Prostate gland (tissue), 2 donors: ENCODE measurements around the gene TLR6. TPM values are rescaled to one million over a fixed set of nuclear protein-coding genes. Genes with fewer than 3 reads are reported as not detected.

Experiments
- DNase-seq: peaks from one replicate; pipeline ENCODE4 v3.0.0-alpha.2; 2019; ENCODE audit warnings: low spot score
- H3K27ac ChIP-seq, 2 donors: fragments of 200-600 bp; sonication (generic); 2 replicates each; pipeline ENCODE4 v1.5.1; 2017 to 2019
- H3K27me3 ChIP-seq: fragments of 200-600 bp; sonication (generic); replicated peaks from 2 replicates; pipeline ENCODE4 v1.5.1; 2019; ENCODE audit not compliant: insufficient read depth
- H3K36me3 ChIP-seq, 2 donors: fragments of 200-600 bp; sonication (generic); 1 replicate in 1 of 2; 2 replicates in 1 of 2; pipeline versions ENCODE4 v1.5.1 to v1.8.1; 2017 to 2019
- H3K4me1 ChIP-seq: fragments of 200-600 bp; sonication (generic); replicated peaks from 2 replicates; pipeline ENCODE4 v1.5.1; 2019
- H3K4me3 ChIP-seq, 2 donors: fragments of 200-600 bp; sonication (generic); 2 replicates each; pipeline ENCODE4 v1.5.1; 2017 to 2019
- H3K9me3 ChIP-seq: fragments of 200-600 bp; sonication (generic); 2 replicates; pipeline ENCODE4 v1.5.1; 2017
- CTCF ChIP-seq, 4 experiments: fragments of 200-600 bp in 2 of 4; fragments of 450-650 bp in 2 of 4; sonication (generic) in 2 of 4; IDR thresholded peaks; 1 replicate in 3 of 4; 2 replicates in 1 of 4; pipeline ENCODE4 v1.5.1; 2016 to 2019; ENCODE audit warnings: antibody characterized with exemption in 4 of 4, mild to moderate bottlenecking in 2 of 4, moderate library complexity in 2 of 4
- POLR2A ChIP-seq: fragments of 450-650 bp; IDR thresholded peaks from one replicate; pipeline ENCODE4 v1.6.1; 2016; ENCODE audit warnings: antibody characterized with exemption, mild to moderate bottlenecking
- POLR2AphosphoS5 ChIP-seq: sonication (generic); formaldehyde crosslinking; IDR thresholded peaks from one replicate; pipeline ENCODE4 v1.6.1; 2017; ENCODE audit warnings: antibody characterized with exemption
- WGBS: methylation state at CpG from one replicate; pipeline ENCODE4 v1.1.5; 2018; 5-methylcytosine and 5-hydroxymethylcytosine counted together
- intact Hi-C: fragments of 100-400 bp; cut with DNase I; formaldehyde crosslinking; loops from one replicate; pipeline ENCODE4 v1.14.2; 2022
- total RNA-seq, 2 donors: library from RNA; depleted of rRNA; stranded (reverse); fragments of >200 nt; gene quantifications; one replicate each; pipeline ENCODE4 v1.1.0, GENCODE V29; 2016

TLR6 gene
- total RNA-seq, 2 donors from 2014 or later = 1.0 to 1.5 TPM

DNA sequence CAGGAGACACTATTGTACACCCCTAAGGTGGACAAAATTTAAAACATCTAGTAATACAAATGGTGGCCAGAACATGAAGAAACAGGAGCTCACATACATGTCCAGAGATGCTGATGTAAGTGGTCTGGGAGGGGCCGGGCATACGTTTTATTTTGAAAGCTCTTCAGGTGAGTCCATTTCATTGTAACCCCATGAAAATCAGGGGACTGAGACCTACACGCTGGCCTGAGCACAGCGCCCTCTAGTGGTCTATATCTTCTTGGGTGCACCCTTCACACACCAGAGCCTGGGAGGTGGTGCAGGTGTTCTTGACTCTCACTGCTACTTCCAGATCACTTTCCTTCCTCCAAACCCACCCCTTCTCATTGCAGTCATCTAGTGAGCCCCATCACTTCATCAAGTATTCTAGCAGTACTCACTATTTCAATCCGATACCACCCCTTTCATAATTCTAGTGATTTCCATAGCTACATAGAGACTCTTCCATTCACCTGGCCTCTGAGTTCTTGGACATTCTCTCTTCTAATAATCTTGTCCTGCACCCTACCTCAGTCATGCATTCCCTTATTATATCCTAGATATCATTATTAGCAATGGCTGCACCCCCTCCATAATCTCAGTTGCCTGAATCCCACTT, 4.3 kb upstream of the TLR6 start:
- no peak overlapping the region for H3K4me3 ChIP-seq
- H3K9me3 ChIP-seq = no peaks in the 10 kb centered on the region
- H3K36me3 ChIP-seq = no peaks in the 10 kb centered on the region
- no peaks in the 10 kb centered on the region for H3K4me1 ChIP-seq
- WGBS = 36% methylated on average over 5 of the region's 5 CpGs
- TF ChIP-seq CTCF (IDR thresholded peaks at IDR 0.05) (peak in 3 of 4 experiments; percentile 10 to 42 (median 39)), POLR2AphosphoS5 (no peak)
- intact Hi-C loops = loop anchor here (10.0 kb wide), 1 partner anchor 176 kb away; no protein-coding TSS in a partner anchor
- no peak overlapping the region for H3K27ac ChIP-seq
- DNase-seq = no peak
- no peaks in the 10 kb centered on the region for H3K27me3 ChIP-seq

GRCh38 chr4:38859501-38859900, 2.9 kb upstream of the TLR6 start:
- 94% methylated on average over 7 of the region's 7 CpGs for WGBS
- DNase-seq = no peak
- Histone ChIP-seq H3K27me3 (no peaks in the 10 kb centered on the region), H3K36me3 (no peaks in the 10 kb centered on the region), H3K4me3 (no peak overlapping the region), H3K27ac (no peak overlapping the region), H3K9me3 (no peaks in the 10 kb centered on the region), H3K4me1 (no peaks in the 10 kb centered on the region)
- TF ChIP-seq CTCF (IDR thresholded peaks at IDR 0.05) = no peak
- TF ChIP-seq POLR2AphosphoS5 = no peak
- no peak for TF ChIP-seq POLR2A
- intact Hi-C loops = no loop called here

- Histone ChIP-seq H3K36me3 (no peaks in the 10 kb centered on the region), H3K4me1 (no peaks in the 10 kb centered on the region), H3K27ac (peak overlapping the region in 1 of 2 donors; percentile 33), H3K4me3 (no peak overlapping the region), H3K27me3 (no peaks in the 10 kb centered on the region), H3K9me3 (no peaks in the 10 kb centered on the region)
- TF ChIP-seq POLR2A (no peak), CTCF (IDR thresholded peaks at IDR 0.05) (no peak), POLR2AphosphoS5 (no peak)
- WGBS = 54% methylated on average over 3 of the region's 3 CpGs
- no peak for DNase-seq
- intact Hi-C loops = no loop called here
Measured at GRCh38 chr4:38858097-38858420, 1.4 kb upstream of the TLR6 start.

DNA sequence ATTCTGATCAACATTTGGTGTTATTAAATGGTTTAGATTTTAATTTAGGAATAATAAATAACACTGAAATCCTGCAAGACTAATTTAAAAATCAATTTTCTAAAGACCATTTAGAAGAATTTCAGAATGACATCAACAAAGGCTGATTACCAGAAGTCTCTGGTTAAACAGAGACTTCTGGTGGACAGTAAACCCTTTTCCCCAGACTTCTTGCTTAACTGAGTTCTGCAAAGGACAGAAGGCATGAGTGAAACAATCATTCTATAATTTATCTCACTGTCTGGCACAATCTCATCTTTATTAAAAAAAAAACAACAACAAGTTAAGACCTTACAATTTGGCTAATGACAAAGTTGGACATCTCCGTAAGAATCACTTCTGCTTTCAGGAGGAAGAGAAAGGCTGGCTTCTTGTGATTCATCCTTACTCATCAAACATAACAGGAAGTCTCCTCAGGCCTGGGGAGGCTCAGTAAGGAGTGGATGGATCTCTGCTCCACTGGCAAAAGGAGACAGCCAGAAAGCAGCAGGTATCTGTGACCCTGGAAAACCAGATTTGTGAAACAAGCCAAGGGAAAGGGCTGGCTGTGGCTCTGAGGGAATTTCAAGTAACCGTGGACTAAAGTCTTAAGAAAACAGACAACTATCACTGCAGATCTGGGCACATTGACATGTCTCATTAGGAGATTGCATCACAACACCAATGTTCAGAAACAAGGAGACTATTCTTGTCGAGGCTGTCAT, 908 bp upstream of the TLR6 start:
- H3K27ac ChIP-seq = peak overlapping the region in 1 of 2 donors; percentile 33
- no peaks in the 10 kb centered on the region for H3K27me3 ChIP-seq
- H3K9me3 ChIP-seq = no peaks in the 10 kb centered on the region
- intact Hi-C loops = loop anchor here (2.0 kb wide), 1 partner anchor 99 kb away; no protein-coding TSS in a partner anchor
- no peak overlapping the region for H3K4me3 ChIP-seq
- WGBS = 25% methylated on average over 3 of the region's 3 CpGs
- H3K4me1 ChIP-seq = no peaks in the 10 kb centered on the region
- DNase-seq = peak; percentile 17
- H3K36me3 ChIP-seq = no peaks in the 10 kb centered on the region
- TF ChIP-seq POLR2AphosphoS5 (peak; percentile 21), POLR2A (no peak)

DNA sequence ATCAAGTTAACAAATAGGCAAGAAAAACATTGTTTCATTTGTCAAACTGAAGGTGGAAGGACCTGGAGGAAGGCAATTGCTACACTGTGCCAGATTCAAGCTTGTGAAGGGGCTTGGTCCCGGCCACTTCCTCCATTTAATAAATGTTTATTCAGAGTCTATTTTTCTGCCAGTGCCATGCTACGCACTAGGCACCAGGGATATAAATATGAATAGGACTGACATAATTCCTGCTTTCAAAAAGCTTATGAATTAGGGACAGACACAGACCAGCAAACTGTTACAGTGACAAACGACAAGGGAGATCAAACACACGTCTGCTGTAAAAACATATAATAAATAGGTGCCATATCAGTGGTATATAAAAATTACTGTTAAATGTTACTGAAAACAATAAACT, 571 bp downstream of the TLR6 start:
- Histone ChIP-seq H3K27me3 (no peaks in the 10 kb centered on the region), H3K4me1 (no peaks in the 10 kb centered on the region), H3K27ac (no peak overlapping the region), H3K4me3 (no peak overlapping the region), H3K36me3 (no peaks in the 10 kb centered on the region), H3K9me3 (no peaks in the 10 kb centered on the region)
- TF ChIP-seq POLR2A = no peak
- 47% methylated on average over 4 of the region's 4 CpGs for WGBS
- intact Hi-C loops = loop anchor here (2.0 kb wide), 1 partner anchor 97 kb away; no protein-coding TSS in a partner anchor
- no peak for DNase-seq
